ENCODE results near the gene C1orf87. TPM values are rescaled to one million over a fixed set of nuclear protein-coding genes. Genes with fewer than 3 reads are reported as not detected.

The C1orf87 gene
- total RNA-seq, 1 donor from 2014 or later: not detected

- no peak for DNase-seq (ENCODE audit: low read depth, low spot score)
- Mint-ChIP-seq H3K4me1 (no peaks in the 10 kb centered on the region), H3K36me3 (ENCODE audit: low read depth) (no peaks in the 10 kb centered on the region), H3K9me3 (peaks cover 3% of the 10 kb centered on the region), H3K27ac (ENCODE audit: unreplicated experiment) (no peak overlapping the region), H3K27me3 (ENCODE audit: low read depth) (no peaks in the 10 kb centered on the region), H3K4me3 (no peak overlapping the region)
- TF ChIP-seq CTCF (conservative IDR thresholded peaks at IDR 0.05): no peak
Observed at GRCh38 chr1:60101516-60101915, 27.9 kb upstream of the C1orf87 start.

GRCh38 chr1:60091195-60091715 lies 17.7 kb upstream of the C1orf87 start:
- H3K4me3 Mint-ChIP-seq: no peak overlapping the region
- peaks cover 12% of the 10 kb centered on the region for H3K4me1 Mint-ChIP-seq
- H3K36me3 Mint-ChIP-seq (ENCODE audit: low read depth): no peaks in the 10 kb centered on the region
- TF ChIP-seq CTCF (conservative IDR thresholded peaks at IDR 0.05): no peak
- no peak for DNase-seq (ENCODE audit: low read depth, low spot score)
- no peak overlapping the region for H3K27ac Mint-ChIP-seq (ENCODE audit: unreplicated experiment)
- H3K27me3 Mint-ChIP-seq (ENCODE audit: low read depth): no peaks in the 10 kb centered on the region
- H3K9me3 Mint-ChIP-seq: peaks cover 2% of the 10 kb centered on the region

GRCh38 chr1:60090655-60091054 lies 17.1 kb upstream of the C1orf87 start:
- H3K9me3 Mint-ChIP-seq: peaks cover 2% of the 10 kb centered on the region
- peaks cover 12% of the 10 kb centered on the region for H3K4me1 Mint-ChIP-seq
- no peaks in the 10 kb centered on the region for H3K27me3 Mint-ChIP-seq (ENCODE audit: low read depth)
- H3K27ac Mint-ChIP-seq (ENCODE audit: unreplicated experiment): no peak overlapping the region
- no peak for TF ChIP-seq CTCF (conservative IDR thresholded peaks at IDR 0.05)
- no peaks in the 10 kb centered on the region for H3K36me3 Mint-ChIP-seq (ENCODE audit: low read depth)
- no peak overlapping the region for H3K4me3 Mint-ChIP-seq
- no peak for DNase-seq (ENCODE audit: low read depth, low spot score)

GRCh38 chr1:60088620-60089155 lies 15.1 kb upstream of the C1orf87 start:
- no peaks in the 10 kb centered on the region for H3K9me3 Mint-ChIP-seq
- peaks cover 12% of the 10 kb centered on the region for H3K4me1 Mint-ChIP-seq
- DNase-seq (ENCODE audit: low read depth, low spot score): no peak
- no peak overlapping the region for H3K4me3 Mint-ChIP-seq
- TF ChIP-seq CTCF (conservative IDR thresholded peaks at IDR 0.05): peak; percentile 44
- no peaks in the 10 kb centered on the region for H3K27me3 Mint-ChIP-seq (ENCODE audit: low read depth)
- no peak overlapping the region for H3K27ac Mint-ChIP-seq (ENCODE audit: unreplicated experiment)
- no peaks in the 10 kb centered on the region for H3K36me3 Mint-ChIP-seq (ENCODE audit: low read depth)

- TF ChIP-seq CTCF (conservative IDR thresholded peaks at IDR 0.05): no peak
- no peaks in the 10 kb centered on the region for H3K36me3 Mint-ChIP-seq (ENCODE audit: low read depth)
- H3K27me3 Mint-ChIP-seq (ENCODE audit: low read depth): no peaks in the 10 kb centered on the region
- peaks cover 12% of the 10 kb centered on the region for H3K4me1 Mint-ChIP-seq
- H3K9me3 Mint-ChIP-seq: no peaks in the 10 kb centered on the region
- no peak overlapping the region for H3K4me3 Mint-ChIP-seq
- no peak for DNase-seq (ENCODE audit: low read depth, low spot score)
- no peak overlapping the region for H3K27ac Mint-ChIP-seq (ENCODE audit: unreplicated experiment)
Observed at GRCh38 chr1:60087681-60088080, 14.1 kb upstream of the C1orf87 start.

Data from neural crest cell (in vitro differentiated cells).